Activated gamma-delta T cell treated with anti-CD3 and anti-CD28 coated beads, Interleukin-2, amount 50 U/mL, for 16 hours (primary cell): Measurements from ENCODE around the gene NADK.

Source experiments
- DNase-seq: peaks from one replicate; pipeline ENCODE4 v3.0.0-alpha.2; 2020; ENCODE audit warnings: low read depth

The NADK gene

GRCh38 chr1:1786836-1787605 lies 8.8 kb upstream of the NADK start:
- DNase-seq, result no peak

DNA sequence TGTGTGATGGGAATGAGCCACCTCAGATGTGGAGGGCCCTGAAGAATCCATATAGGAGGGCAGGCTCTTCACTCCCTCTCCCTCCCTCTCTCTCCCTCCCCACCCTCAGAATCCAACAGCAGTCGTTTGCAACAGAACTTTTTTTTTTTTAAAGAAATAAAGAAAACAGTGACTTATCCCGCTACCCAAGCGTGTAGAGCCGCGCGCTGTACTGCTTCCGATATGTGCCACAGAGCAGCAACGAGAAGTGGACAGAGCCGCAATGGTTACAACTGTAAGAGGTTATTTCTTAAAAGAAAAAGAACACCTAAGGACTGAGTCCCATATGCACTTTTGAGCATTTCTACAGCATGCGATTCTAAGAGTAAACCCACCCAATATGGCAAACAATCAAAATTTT lies 7.4 kb upstream of the NADK start:
- no peak for DNase-seq

- no peak for DNase-seq
These were observed 6.7 kb upstream of the NADK start for GRCh38 chr1:1784933-1785332.

- DNase-seq, result no peak
These were observed 5.0 kb upstream of the NADK start for GRCh38 chr1:1783320-1783719.

- DNase-seq, result no peak
These were observed 4.3 kb upstream of the NADK start for GRCh38 chr1:1782399-1783221.

DNA sequence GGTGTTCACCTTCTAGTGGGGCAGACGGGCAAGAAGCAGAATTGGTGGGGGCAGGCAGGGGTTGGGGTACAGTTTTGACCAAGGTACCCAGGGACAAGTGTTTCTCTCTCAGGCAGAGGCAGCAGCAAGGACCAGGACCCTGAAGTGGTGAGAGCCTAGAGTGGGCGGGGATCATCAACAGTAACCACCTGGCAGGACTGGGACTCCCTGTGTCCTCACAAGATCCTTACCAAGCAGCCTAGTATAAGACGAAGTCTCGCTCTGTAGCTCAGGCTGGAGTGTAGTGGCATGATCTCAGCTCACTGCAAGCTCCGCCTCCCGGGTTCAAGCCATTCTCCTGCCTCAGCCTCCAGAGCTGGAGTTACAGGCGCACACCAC lies 3.2 kb upstream of the NADK start:
- DNase-seq, result no peak

- DNase-seq, result no peak
These were observed 2.6 kb upstream of the NADK start for GRCh38 chr1:1780598-1781525.

DNA sequence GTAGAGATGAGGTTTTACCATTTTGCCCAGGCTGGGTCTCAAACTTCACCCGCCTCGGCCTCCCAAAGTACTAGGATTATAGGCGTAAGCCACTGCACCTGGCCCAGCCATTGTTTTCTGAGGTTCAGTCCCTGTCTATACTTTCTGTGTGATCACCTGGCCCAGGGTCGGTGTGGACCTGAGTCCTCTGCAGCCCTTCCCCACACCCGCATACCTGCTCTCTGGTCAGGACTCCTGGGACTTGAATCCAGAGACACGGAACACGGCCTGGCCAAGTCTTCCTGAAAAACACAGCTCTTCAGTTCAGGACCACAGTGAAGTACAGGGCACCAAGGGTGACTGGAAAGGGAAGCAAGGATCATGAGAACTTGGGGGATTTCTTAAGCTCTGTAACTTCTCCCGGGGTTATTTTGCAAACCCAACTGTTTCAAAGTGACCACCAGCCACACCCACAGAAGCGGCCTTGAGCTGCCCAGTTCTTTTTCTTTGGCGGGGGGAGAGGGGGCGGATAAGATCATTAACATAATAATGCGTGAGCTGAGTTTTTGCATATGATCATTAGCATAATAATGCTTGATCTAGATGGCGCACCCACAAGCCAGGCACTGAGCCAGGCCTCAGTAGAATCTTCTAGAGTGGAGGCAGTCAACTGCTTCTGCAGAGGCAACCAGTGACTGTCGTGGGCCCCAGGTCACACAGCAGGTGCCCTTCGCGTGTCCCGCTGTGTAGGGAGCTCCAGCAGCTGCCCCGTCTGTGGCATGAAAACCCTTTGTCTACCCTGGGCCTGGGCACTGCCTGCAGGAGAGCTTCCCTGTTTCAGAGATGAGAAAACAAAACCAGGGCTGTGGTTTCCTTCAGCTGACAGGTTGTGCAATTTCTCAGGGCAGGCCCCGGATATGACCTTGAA lies 1.7 kb upstream of the NADK start:
- DNase-seq, result peak; percentile 34

GRCh38 chr1:1779320-1779675 lies 1.0 kb upstream of the NADK start:
- no peak for DNase-seq

- DNase-seq, result peak; percentile 54
These were observed 521 bp upstream of the NADK start for GRCh38 chr1:1778663-1779319.

GRCh38 chr1:1777583-1777899 lies 729 bp downstream of the NADK start:
- no peak for DNase-seq

DNA sequence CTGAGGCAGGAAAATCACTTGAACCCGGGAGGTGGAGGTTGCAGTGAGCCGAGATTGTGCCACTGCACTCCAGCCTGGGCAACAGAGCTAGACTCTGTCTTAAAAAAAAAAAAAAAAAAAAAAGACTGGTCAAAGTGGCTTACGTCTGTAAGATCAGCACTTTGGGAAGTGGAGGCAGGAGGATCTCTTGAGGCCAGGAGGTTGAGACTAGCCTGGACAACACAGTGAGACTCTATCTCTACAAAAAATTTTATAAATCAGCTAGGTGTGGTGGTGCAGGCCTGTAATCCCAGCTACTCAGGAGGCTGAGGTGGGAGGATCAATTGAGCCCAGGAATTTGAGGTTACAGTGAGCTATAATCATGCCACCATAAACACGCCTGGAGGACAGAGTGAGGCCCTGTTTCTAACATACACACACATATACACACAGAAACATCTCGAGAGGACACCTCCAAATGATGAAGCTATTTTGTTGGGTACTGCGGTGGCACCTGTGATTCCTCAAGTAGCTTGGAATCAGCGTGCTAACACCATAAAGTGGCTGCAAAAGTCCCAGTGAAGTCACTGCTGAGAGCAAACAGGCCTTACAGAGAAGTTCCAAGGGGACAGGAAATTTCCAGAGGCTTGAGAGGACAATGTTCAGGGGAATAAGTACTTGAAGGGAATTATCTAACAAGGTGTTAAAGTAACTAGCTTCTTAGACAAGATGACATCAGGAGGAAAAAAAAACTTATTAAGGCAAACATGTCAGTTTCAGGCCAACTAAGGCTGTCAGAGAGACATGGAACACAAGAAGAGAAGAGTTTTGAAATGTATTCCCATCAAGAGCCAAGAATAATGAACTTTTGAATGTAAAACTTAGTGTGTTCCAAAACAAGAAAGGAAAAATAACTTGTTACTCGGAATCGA lies 1.3 kb downstream of the NADK start:
- DNase-seq, result no peak

GRCh38 chr1:1775327-1776226 lies 2.7 kb downstream of the NADK start:
- no peak for DNase-seq

- no peak for DNase-seq
These were observed 4.4 kb downstream of the NADK start for GRCh38 chr1:1773874-1774273.

DNA sequence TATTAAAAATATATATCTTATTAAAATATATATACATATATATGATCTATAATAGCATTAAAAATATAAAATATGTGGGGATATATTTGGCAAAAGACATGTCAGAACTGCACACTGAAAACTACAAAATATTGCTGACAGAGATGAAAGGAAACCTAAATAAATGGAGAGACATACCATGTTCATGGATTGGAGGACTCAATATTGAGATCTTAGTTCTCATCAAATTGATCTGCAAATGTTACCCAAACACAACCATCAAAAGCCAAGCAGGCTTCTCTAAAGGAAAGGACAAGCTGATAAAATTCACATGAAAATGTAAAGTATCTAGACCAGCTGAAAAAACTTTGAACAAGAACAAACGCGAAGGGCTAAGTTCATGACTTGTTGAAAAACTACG lies 7.2 kb downstream of the NADK start:
- DNase-seq, result no peak

GRCh38 chr1:1770102-1770501 lies 8.2 kb downstream of the NADK start:
- no peak for DNase-seq

- DNase-seq, result no peak
These were observed 9.8 kb downstream of the NADK start for GRCh38 chr1:1768249-1768992.

- no peak for DNase-seq
These were observed 13.3 kb downstream of the NADK start for GRCh38 chr1:1764876-1765470.
